ENCODE results near the gene SAC3D1. TPM values are rescaled to one million over a fixed set of nuclear protein-coding genes. Genes with fewer than 3 reads are reported as not detected.

SAC3D1 gene
- polyA plus RNA-seq, 1 donor = 15.6 TPM

Other genes with a start within 250 kb of the SAC3D1 start
- 8.6 TPM for gene MAP4K2, start 238.0 kb upstream of the SAC3D1 start, polyA plus RNA-seq (ENCODE audit: insufficient read length)
- 22.3 TPM for gene MEN1, start 230.7 kb upstream of the SAC3D1 start, polyA plus RNA-seq (ENCODE audit: insufficient read length)
- 1.0 TPM for gene CDC42BPG, start 196.6 kb upstream of the SAC3D1 start, polyA plus RNA-seq (ENCODE audit: insufficient read length)
- 133 TPM for gene EHD1, start 162.6 kb upstream of the SAC3D1 start, polyA plus RNA-seq (ENCODE audit: insufficient read length)
- gene ATG2A, start 124.0 kb upstream of the SAC3D1 start, polyA plus RNA-seq (ENCODE audit: insufficient read length) = 15.3 TPM
- 11.5 TPM for gene PPP2R5B, start 116.5 kb upstream of the SAC3D1 start, polyA plus RNA-seq (ENCODE audit: insufficient read length)
- not detected for gene GPHA2, start 105.3 kb upstream of the SAC3D1 start, polyA plus RNA-seq (ENCODE audit: insufficient read length)
- gene MAJIN, start 69.1 kb upstream of the SAC3D1 start, polyA plus RNA-seq (ENCODE audit: insufficient read length) = not detected
- 0.94 TPM for gene BATF2, start 44.2 kb upstream of the SAC3D1 start, polyA plus RNA-seq (ENCODE audit: insufficient read length)
- gene ARL2, start 27.1 kb upstream of the SAC3D1 start, polyA plus RNA-seq (ENCODE audit: insufficient read length) = 135 TPM
- 25.7 TPM for gene SNX15, start 13.8 kb upstream of the SAC3D1 start, polyA plus RNA-seq (ENCODE audit: insufficient read length)
- gene NAALADL1, start 17.3 kb downstream of the SAC3D1 start, polyA plus RNA-seq (ENCODE audit: insufficient read length) = 7.4 TPM
- gene CDCA5, start 42.8 kb downstream of the SAC3D1 start, polyA plus RNA-seq (ENCODE audit: insufficient read length) = 11.7 TPM
- gene ZFPL1, start 43.0 kb downstream of the SAC3D1 start, polyA plus RNA-seq (ENCODE audit: insufficient read length) = 24.1 TPM
- 162 TPM for gene VPS51, start 55.0 kb downstream of the SAC3D1 start, polyA plus RNA-seq (ENCODE audit: insufficient read length)
- gene TM7SF2, start 70.7 kb downstream of the SAC3D1 start, polyA plus RNA-seq (ENCODE audit: insufficient read length) = 13.1 TPM
- 4.4 TPM for gene ZNHIT2, start 76.5 kb downstream of the SAC3D1 start, polyA plus RNA-seq (ENCODE audit: insufficient read length)
- gene FAU, start 80.9 kb downstream of the SAC3D1 start, polyA plus RNA-seq (ENCODE audit: insufficient read length) = 1,052 TPM
- gene MRPL49, start 81.1 kb downstream of the SAC3D1 start, polyA plus RNA-seq (ENCODE audit: insufficient read length) = 23.5 TPM
- 41.1 TPM for gene SYVN1, start 93.3 kb downstream of the SAC3D1 start, polyA plus RNA-seq (ENCODE audit: insufficient read length)
- not detected for gene SPDYC, start 129.0 kb downstream of the SAC3D1 start, polyA plus RNA-seq (ENCODE audit: insufficient read length)
- gene CAPN1, start 140.7 kb downstream of the SAC3D1 start, polyA plus RNA-seq (ENCODE audit: insufficient read length) = 99.7 TPM
- 36.5 TPM for gene POLA2, start 220.8 kb downstream of the SAC3D1 start, polyA plus RNA-seq (ENCODE audit: insufficient read length)

Data from hindlimb muscle (tissue), 1 donor.